ENCODE measurements around the gene MYRF. TPM values are rescaled to one million over a fixed set of nuclear protein-coding genes. Genes with fewer than 3 reads are reported as not detected.

Gene MYRF
- total and polyA plus RNA-seq, 2 donors from 2014 or later, result 6.0 to 36.3 TPM

DNA sequence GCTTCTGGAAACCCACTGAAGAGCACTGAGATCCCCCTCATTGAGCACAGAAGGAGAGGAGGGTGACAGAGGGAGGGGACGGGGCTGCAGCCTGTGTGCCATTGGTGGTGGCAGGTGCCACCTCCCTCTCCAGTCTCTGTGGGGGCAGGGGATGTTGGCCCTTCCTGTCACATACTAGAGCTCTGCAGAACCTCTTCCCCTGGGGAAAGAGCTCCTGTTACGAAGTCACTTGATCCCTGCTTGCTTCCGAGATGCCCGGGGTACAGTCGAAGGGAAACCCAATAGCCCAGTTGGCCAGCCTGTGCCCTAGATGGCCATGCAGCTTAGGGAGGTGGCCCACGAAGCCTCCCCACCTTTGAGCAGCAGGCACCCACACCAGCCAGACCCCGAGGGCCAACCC is 42.9 kb upstream of the MYRF start:
- intact Hi-C loops (cut with DNase I), result no loop called here
- no peaks in the 10 kb centered on the region for H3K4me1 ChIP-seq (ENCODE audit: control insufficient read depth in 2 of 3, insufficient read depth in 2 of 3, low read depth in 1 of 3, low read length in 3 of 3)
- no peaks in the 10 kb centered on the region for H3K9me3 ChIP-seq (ENCODE audit: control insufficient read depth in 2 of 3, insufficient read depth in 1 of 3, low read length in 3 of 3)
- DNase-seq (peak in 2 of 5 donors; percentile 50 to 54), FAIRE-seq (no peak)
- no peaks in the 10 kb centered on the region for H3K27me3 ChIP-seq (ENCODE audit: control insufficient read depth, insufficient read depth, low read length)
- H3K27ac ChIP-seq (ENCODE audit: low read depth in 2 of 2, low read length in 2 of 2), result no peak overlapping the region
- no peak overlapping the region for H3K9ac ChIP-seq (ENCODE audit: low read length in 3 of 3)
- no peak overlapping the region for H3K4me3 ChIP-seq (ENCODE audit: low read length in 3 of 3)
- TF ChIP-seq, protein P1, sequence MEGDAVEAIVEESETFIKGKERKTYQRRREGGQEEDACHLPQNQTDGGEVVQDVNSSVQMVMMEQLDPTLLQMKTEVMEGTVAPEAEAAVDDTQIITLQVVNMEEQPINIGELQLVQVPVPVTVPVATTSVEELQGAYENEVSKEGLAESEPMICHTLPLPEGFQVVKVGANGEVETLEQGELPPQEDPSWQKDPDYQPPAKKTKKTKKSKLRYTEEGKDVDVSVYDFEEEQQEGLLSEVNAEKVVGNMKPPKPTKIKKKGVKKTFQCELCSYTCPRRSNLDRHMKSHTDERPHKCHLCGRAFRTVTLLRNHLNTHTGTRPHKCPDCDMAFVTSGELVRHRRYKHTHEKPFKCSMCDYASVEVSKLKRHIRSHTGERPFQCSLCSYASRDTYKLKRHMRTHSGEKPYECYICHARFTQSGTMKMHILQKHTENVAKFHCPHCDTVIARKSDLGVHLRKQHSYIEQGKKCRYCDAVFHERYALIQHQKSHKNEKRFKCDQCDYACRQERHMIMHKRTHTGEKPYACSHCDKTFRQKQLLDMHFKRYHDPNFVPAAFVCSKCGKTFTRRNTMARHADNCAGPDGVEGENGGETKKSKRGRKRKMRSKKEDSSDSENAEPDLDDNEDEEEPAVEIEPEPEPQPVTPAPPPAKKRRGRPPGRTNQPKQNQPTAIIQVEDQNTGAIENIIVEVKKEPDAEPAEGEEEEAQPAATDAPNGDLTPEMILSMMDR (IDR thresholded peaks at IDR 0.05; ENCODE audit: borderline replicate concordance, extremely low read depth, insufficient read depth), result no peak
- no peaks in the 10 kb centered on the region for H3K36me3 ChIP-seq (ENCODE audit: control insufficient read depth in 2 of 3, insufficient read depth in 3 of 3, low read length in 3 of 3)

DNA sequence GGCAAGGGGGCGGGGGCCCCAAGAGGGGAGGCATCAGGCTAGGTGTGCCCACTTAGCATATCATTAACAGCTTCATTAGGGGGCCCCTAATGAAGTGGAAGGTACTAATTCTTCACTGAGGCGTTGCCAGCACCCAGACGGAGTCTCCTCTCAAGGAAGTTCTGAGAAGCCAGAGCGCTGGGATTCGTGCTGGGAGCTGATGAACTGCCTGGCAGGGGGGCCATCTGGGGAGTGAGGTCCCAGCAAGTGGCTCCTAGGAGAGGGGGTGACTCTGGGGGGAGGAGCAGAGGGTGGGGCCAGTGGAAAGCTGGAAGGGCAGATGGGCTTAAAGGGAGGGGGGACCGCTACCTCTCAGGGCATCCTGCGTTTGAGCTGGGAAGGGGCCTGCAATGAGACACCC is 42.4 kb upstream of the MYRF start:
- H3K36me3 ChIP-seq (ENCODE audit: control insufficient read depth in 2 of 3, insufficient read depth in 3 of 3, low read length in 3 of 3), result no peaks in the 10 kb centered on the region
- H3K4me1 ChIP-seq (ENCODE audit: control insufficient read depth in 2 of 3, insufficient read depth in 2 of 3, low read depth in 1 of 3, low read length in 3 of 3), result no peaks in the 10 kb centered on the region
- H3K9ac ChIP-seq (ENCODE audit: low read length in 3 of 3), result no peak overlapping the region
- no peak for DNase-seq
- TF ChIP-seq, protein P1 (IDR thresholded peaks at IDR 0.05; ENCODE audit: borderline replicate concordance, extremely low read depth, insufficient read depth), result no peak
- no peaks in the 10 kb centered on the region for H3K9me3 ChIP-seq (ENCODE audit: control insufficient read depth in 2 of 3, insufficient read depth in 1 of 3, low read length in 3 of 3)
- H3K27ac ChIP-seq (ENCODE audit: low read depth in 2 of 2, low read length in 2 of 2), result no peak overlapping the region
- H3K4me3 ChIP-seq (ENCODE audit: low read length in 3 of 3), result no peak overlapping the region
- FAIRE-seq, result no peak
- H3K27me3 ChIP-seq (ENCODE audit: control insufficient read depth, insufficient read depth, low read length), result no peaks in the 10 kb centered on the region
- intact Hi-C loops (cut with DNase I), result no loop called here

DNA sequence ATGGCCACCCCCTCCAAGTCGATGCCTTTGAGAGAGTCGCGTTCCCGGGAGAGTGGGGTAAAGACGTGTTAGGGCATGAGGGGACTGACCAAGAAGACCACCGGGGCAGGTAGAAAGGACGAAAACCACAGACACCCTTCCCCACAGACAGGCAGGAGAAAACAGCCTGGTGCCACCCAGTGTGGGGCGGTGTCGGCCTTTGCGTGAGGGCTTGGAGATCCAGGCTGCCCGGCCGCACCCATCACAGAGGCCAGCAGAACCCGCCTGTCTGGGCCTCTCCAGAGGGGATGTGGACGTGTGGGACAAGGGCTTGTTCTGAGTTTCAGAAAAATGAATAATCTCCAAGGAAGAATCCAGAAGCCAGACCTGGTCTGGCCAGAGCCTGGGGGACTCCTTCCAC is 41.4 kb upstream of the MYRF start:
- no peak for FAIRE-seq
- intact Hi-C loops (cut with DNase I), result no loop called here
- no peak overlapping the region for H3K4me3 ChIP-seq (ENCODE audit: low read length in 3 of 3)
- H3K9me3 ChIP-seq (ENCODE audit: control insufficient read depth in 2 of 3, insufficient read depth in 1 of 3, low read length in 3 of 3), result no peaks in the 10 kb centered on the region
- H3K9ac ChIP-seq (ENCODE audit: low read length in 3 of 3), result no peak overlapping the region
- no peak for DNase-seq
- H3K4me1 ChIP-seq (ENCODE audit: control insufficient read depth in 2 of 3, insufficient read depth in 2 of 3, low read depth in 1 of 3, low read length in 3 of 3), result no peaks in the 10 kb centered on the region
- H3K36me3 ChIP-seq (ENCODE audit: control insufficient read depth in 2 of 3, insufficient read depth in 3 of 3, low read length in 3 of 3), result no peaks in the 10 kb centered on the region
- TF ChIP-seq, protein P1 (IDR thresholded peaks at IDR 0.05; ENCODE audit: borderline replicate concordance, extremely low read depth, insufficient read depth), result no peak
- no peaks in the 10 kb centered on the region for H3K27me3 ChIP-seq (ENCODE audit: control insufficient read depth, insufficient read depth, low read length)
- no peak overlapping the region for H3K27ac ChIP-seq (ENCODE audit: low read depth in 2 of 2, low read length in 2 of 2)

DNA sequence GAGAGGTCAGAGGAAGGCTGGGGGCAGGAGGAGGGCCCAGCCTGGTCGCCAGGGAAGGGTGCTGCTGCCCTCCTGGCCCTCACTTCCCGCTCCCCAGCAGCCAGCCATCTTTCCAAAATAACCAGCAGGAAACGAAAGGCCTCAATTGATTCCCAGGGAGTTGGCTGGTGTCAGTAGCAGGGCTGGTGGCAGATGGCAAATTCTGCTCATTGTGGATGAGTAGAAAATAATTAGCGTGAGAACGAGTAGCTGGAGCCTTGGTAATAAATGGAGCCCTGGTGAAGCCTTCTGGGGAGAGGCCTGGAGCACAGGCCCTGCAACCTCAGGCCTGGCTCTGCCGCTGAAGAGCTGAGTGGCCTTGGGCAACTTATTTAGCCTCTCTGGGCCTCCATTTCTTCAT is 40.9 kb upstream of the MYRF start:
- Histone ChIP-seq H3K9me3 (ENCODE audit: control insufficient read depth in 2 of 3, insufficient read depth in 1 of 3, low read length in 3 of 3) (no peaks in the 10 kb centered on the region), H3K27me3 (ENCODE audit: control insufficient read depth, insufficient read depth, low read length) (no peaks in the 10 kb centered on the region), H3K27ac (ENCODE audit: low read depth in 2 of 2, low read length in 2 of 2) (no peak overlapping the region), H3K36me3 (ENCODE audit: control insufficient read depth in 2 of 3, insufficient read depth in 3 of 3, low read length in 3 of 3) (no peaks in the 10 kb centered on the region), H3K4me1 (ENCODE audit: control insufficient read depth in 2 of 3, insufficient read depth in 2 of 3, low read depth in 1 of 3, low read length in 3 of 3) (no peaks in the 10 kb centered on the region), H3K9ac (ENCODE audit: low read length in 3 of 3) (no peak overlapping the region), H3K4me3 (ENCODE audit: low read length in 3 of 3) (no peak overlapping the region)
- TF ChIP-seq, protein P1 (IDR thresholded peaks at IDR 0.05; ENCODE audit: borderline replicate concordance, extremely low read depth, insufficient read depth), result no peak
- no peak for FAIRE-seq
- DNase-seq, result no peak
- intact Hi-C loops (cut with DNase I), result no loop called here
